ENCODE measurements around the gene PTGS1.
"Not testable (repeated sequence)": the region's sequence is repeated elsewhere in the genome, so short reads cannot be mapped to it uniquely, and the experiment has no call there.

Gene PTGS1

DNA sequence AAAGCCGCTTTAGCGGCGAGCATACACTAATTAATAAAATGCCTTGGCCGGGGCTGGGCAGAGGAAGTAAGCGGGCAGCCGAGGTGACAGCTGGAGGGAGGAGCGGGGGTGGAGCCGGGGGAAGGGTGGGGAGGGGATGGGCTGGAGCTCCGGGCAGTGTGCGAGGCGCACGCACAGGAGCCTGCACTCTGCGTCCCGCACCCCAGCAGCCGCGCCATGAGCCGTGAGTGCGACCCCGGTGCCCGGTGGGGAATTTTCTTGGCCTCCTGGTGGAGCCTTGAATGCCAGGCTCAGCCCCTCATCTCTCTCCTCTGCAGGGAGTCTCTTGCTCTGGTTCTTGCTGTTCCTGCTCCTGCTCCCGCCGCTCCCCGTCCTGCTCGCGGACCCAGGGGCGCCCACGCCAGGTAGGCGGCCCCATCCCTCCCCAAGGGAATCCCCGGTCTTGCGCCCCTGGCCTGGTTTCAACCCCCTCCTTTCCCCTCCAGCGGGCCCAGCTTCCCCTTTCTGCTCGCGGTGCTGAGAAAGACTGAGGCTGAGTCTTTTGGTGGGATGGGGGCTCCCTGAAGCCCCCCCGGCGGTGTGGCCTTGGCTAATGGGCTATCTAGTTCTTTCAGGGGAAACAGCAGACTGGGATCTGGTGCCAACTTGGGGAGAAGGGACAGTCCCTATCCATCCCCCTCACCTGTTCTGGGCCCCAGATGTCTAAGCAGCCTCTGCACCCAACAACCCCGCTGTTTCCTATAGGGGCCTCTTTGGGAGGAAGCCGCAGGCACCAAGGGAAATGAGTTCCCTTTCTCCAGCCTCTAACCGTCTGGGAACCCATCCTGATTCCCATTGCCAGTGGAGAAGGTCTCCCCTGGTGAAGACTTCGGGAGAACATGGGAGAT lies at the start of gene PTGS1:
PTGS1 (plus strand) TSS at position 156 of the 887 bp plus-strand sequence; CDS start at position 217, 61 bp downstream.
- DNase-seq: no peak

DNA sequence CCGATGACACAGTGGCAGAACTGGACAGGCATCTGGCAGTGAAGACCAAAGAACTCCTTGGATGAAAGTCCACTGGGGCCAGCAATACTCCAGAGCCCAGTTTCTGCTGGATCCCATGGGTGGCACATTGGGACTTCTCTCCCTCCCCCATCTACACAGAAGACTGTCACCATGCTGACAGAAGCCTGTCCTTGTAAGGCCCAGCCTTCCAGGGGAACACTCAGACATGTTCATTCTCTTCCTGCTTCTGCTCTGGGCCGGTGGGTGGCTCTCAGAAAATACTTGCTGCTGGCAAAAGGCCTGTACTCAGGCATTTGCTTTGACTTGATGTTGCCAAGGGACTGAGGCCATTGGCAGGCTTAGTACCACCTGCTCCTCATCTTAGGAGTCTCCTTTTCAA lies 48.3 kb upstream of the PTGS1 start:
- no peak for DNase-seq

DNA sequence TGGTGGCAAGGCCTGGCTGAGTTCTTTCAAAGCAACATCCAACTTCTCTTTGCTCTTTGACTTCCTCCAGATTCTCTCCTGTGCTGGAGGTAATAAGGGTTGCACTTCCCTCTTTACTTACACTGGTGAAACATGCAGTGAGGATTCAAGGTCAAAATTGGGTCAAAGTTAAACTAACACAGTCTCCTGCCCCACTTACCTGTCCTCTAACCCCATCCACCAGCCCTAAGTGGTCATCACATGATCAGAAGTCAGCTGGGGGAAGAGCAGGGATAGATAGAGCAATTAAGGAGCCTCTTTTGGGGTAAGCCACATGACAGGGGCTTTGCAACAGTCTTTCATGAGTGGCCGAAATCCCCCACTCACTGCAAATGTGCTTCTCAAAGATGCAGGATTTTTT lies 46.2 kb upstream of the PTGS1 start:
- DNase-seq: not testable (repeated sequence)

DNA sequence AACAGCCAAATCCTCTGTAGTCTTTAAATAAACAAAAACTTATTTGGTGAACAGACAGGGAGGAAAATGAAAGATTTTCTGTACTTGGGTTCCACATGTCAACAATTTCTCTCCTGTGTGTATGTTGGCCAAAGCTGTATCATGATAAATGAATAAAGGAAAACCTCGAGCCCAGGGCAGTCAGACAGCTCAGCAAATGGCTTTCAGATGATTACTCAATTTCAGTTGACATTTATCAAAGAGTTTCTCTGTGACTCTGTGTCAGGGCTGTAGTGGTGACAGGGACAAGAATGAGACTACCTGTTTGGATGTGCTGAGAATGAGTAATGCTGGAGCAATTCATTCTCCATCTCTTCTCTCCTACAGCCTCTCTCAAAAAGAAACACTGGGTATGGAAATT lies 45.7 kb upstream of the PTGS1 start:
- no peak for DNase-seq

DNA sequence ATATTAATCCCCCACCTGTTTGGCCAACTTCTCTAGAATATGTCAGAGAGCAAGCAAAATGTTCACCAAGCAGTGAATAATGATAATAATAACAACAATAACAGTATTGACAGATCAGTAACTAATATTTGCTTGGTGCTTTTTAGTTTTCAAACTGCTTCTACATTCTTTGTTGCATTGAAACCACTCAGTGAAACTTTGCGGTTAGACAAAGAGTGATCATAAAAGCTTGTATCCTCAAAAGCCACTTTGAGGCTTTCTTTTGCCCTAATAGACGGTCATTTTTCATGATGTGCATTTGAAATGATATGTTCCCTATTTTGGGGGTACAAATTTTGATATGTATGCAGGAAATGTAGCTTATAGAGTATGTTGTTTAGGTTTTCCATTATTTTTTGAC lies 43.6 kb upstream of the PTGS1 start:
- DNase-seq: no peak

DNA sequence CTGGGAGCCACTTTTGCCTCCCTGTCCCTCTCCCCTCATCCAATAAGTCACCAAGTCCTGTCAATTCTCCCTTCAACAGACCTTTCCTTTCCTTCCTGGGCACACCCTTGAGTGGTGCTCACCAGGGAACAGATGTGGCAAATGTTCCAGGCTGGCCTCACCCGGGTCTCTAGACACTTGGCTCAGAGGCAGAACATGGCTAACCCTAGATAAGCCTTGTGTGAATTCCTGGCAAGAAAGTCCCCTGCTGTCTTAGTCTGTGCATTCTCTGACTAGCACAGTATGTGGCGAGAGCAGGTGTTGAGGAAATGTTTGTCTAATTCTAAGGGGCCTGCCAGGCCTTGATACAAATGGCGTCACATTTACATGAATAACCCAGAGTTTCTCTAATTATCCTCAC lies 41.2 kb upstream of the PTGS1 start:
- DNase-seq: no peak

DNA sequence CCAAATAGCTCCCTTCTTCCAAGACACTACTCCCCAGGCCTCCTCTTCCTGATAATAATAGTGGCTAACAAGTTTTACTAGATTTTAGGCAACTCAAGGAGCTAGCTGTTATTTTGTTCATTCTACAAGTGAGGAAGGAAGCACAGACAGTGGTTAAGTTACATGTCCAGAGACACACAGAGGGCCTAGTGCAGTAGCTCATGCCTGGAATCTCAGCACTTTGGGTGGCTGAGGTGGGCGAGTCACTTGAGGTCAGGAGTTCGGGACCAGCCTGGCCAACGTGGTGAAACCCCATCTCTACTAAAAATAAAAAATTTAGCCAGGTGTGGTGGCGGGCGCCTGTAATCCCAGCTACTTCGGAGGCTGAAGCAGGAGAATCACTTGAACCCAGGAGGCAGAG lies 40.4 kb upstream of the PTGS1 start:
- not testable (repeated sequence) for DNase-seq

DNA sequence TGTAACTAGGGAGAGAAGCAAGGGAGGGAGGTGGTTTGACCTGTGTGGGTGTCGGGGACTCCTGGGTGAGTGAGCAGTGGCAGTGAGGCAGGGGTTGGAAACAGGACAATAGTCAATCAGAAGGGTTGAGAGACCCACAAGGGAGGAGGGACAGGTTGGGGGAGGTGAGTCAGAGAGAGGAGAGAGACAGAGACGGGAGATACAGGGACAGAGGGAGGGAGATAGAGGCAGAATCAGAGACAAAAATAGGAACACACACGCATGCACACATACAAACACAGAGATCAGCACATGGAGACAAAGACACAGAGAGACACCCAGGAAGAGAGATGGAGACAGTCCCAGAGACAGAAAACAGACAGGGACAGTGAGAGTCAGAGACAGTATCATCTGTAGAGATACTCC lies 39.3 kb upstream of the PTGS1 start:
- no peak for DNase-seq

DNA sequence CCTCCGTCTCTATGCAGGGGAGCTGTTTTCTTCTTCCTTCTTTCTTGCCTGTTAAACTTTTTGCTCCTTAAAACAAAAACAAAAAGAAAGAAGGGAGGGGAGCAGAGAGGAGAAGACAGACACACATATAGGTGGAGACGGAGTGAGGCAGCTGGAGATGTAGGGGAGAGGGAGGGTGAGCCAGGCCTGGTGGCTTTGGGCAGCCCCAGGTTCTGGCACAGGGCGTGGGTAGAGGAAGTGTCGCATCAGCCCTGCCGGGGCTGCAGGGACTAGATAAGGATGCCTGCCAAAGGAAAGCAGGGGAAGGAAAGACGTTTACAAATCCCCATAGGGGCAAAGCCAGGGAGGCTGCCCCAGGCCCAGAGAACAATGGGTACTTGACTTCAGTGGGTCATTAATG lies 38.7 kb upstream of the PTGS1 start:
- DNase-seq: no peak

DNA sequence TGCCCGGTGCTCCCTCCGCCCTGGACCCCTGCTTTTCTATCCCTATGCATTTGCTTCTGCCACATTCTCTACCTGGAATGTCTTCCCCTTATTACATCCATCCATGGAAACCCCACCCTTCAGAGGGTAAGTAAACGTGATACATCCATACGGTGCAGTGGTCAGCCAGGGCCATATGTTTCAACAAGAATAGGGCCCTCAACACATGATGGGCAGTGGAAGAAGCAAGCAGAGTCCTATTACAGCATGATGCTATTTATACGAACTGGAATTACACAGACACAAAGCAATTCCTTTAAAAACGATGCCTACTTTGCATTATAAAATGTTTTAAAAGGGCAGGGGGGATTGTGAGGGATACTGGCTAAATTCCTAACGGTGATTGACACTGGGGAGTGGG lies 38.2 kb upstream of the PTGS1 start:
- no peak for DNase-seq

DNA sequence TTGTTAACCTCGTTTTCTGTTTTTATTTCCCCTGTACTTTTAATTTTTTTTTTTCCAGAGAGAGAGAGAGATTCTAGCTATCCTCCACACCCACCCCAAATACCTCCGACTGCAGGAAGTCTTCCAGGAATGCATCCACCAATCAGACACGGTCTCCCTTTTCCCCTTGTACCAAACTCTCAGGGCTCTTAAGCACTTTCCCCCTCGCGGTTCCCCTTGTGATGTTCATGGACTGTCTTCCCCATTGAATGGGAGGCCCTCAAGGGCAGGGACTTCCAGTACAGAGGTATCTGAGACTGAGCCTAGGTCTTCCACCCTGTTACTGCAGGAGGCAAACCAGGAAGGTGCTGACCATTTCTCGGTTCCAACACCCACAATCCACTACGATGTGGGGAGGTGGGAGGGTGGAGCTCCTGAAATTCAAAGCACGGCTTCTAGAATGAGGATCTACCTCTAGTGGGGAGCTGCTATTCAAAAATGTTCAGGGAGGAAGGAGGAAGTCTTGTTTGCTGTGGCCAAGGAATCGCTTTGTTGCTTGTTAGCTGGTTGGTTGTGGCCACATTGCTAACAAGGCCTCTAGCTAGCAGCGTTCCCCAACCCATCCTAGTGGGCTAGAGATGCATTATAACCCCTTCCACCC lies 37.5 kb upstream of the PTGS1 start:
- no peak for DNase-seq

DNA sequence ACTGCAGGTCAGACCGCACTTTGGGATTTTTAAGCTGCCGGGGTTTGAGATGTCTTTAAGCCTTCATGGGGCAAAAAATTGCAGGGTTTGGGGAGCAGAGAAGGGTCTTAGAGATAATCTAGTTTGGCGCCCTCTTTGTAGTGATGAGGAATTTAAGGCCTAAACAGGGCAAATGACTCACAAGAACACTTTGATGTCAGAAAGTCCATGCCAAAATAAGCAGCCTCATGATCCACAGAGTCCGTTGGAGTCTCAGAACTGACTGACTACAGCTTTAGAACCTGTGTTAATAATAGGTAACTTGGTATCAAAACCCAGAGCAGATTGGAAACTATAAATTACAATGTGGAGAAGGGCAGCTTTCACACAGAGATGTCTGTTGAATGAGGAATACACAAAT lies 35.9 kb upstream of the PTGS1 start:
- DNase-seq: no peak

DNA sequence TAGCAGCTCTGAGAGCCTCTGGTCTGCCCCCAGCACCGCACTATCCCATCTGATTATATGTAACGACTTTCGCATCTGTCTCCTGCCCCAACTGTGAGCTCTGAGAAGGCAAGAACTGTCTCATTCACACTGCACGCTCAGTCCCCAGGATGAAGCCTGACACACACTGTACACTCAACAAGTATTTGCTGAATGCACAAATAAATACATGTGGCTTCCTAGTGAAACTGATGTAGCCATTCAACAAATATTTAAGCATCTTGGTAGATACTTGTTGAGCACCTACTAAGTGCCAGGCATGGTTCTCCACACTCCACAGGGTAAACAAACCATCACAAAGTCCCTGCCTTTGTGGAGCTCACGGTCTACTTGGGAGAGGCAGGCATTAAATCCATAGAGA lies 34.6 kb upstream of the PTGS1 start:
- DNase-seq: no peak

DNA sequence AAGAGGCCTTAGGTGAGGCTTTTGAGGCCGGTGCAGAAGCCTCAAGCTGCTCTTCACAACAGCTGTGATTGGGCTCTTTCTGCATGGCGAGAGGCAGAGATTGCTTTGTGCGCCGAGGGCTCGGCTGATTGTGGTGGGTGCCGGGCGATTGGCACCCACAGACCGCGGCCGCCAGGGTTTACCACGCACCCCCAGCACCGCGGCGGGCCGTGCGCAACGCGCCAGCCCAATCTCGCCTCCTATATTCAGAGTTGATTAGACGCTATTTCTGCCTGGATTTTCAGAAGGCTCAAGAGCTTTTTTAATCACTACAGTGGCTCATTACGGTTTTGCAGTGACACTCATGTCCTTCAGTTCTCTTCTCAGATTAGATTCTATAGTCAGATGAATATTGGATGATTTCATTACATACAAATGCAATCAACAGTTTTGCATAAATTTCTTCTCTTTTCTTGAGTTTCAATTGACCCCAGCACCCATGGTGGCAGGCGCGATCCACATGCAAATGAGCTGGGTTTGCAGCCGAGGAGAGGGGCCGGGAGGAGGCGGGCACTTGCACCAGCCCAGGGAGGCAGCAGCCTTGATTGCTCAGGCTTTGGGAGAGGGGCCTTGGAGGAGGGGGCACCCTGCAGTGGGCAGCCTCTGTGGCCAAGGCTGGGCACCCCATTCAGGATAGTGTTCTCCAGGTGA lies 33.8 kb upstream of the PTGS1 start:
- no peak for DNase-seq

DNA sequence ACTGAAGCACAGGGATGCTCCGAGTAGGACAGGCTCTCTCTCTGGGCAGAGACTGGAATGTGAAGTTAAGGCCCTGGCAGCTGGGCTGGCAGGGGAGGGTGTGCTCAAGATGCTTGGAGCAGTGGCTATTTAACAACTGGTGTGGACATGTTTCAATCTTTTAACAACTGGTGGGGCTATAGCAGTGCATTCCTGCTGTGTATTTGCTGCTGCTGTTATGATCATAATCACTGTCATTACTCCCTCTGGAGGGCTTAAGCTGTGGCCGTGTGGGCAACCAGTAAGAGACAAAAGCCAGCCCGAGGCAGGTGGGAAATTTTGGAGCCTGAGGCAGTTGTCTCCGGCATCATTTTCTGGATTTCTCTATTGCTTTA lies 33.3 kb upstream of the PTGS1 start:
- DNase-seq: no peak

DNA sequence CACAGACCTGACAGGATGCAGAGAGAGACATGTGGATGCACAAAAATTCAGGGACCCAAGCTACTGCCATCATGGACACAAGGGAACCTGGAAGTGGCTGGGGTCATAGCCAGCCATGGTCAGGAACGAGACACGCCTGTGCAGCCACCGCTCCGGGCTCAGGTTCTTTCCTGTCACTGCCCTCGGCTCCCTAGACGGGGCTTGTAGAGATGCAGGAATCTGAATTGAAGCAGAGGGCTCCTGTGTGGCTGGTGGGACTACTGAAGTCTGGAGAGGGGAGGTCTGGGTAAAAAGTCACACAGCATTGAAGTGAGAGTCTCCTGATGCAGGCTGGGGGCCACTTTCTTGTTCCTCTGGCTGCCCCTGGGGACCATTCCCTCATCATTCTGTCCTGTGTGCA lies 32.3 kb upstream of the PTGS1 start:
- DNase-seq: no peak

DNA sequence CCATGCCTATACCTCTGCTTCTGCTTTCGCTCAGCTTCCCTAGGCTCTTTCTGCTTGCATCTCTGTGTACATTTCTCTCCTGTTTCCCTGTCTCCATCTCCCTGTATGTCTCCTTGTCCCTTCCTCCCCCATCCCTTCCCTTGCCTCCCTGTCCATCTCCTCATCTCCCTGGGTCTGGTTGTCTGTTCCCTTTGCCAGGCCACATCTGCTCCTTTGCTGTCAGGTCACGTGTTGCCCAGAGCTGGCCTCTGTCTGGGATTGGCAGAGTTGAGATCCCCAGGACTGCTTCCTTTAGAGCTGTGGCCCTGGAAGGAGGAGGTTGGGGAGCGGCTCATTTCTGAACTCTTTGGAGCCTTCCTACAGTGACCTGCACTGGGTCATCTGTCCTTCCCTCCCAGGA lies 31.8 kb upstream of the PTGS1 start:
- DNase-seq: no peak

DNA sequence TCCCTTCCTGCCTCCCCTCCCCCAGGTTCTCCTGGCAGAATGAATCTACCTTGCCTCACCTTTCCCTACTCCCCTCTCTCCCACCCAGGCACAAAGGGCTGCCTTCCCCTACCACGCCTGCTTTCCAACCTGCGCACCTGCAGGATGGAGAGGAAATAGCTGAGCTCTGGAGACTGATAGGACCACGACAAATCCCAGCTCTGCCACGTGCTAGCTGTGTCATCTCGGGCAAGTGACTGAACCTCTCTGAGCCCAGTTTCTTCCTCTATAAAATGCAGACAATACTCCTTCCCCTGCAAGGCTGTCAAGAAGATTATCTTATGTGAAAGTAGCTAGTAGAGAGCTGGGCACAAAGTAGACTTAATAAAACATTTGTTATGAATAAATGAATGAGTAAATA lies 31.2 kb upstream of the PTGS1 start:
- DNase-seq: no peak

DNA sequence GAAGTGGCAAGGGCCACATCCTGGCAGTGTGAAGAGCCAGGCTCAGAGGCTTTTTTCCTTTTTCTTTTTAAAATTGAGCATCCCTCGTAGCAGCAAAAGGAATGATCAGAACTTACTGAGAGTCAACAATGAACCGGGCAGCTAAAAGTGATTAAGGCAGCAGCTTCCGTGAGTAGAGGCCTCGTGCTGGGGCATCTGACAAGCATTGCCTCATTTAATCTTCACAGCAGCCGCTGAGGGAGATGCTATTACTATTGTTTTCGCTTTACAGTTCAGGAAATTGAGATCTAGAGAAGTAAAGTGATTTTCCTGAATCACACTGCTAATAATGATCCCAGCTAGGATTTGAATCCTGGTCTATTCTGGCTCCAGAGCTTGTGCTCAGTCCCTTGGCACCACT lies 30.7 kb upstream of the PTGS1 start:
- DNase-seq: no peak

DNA sequence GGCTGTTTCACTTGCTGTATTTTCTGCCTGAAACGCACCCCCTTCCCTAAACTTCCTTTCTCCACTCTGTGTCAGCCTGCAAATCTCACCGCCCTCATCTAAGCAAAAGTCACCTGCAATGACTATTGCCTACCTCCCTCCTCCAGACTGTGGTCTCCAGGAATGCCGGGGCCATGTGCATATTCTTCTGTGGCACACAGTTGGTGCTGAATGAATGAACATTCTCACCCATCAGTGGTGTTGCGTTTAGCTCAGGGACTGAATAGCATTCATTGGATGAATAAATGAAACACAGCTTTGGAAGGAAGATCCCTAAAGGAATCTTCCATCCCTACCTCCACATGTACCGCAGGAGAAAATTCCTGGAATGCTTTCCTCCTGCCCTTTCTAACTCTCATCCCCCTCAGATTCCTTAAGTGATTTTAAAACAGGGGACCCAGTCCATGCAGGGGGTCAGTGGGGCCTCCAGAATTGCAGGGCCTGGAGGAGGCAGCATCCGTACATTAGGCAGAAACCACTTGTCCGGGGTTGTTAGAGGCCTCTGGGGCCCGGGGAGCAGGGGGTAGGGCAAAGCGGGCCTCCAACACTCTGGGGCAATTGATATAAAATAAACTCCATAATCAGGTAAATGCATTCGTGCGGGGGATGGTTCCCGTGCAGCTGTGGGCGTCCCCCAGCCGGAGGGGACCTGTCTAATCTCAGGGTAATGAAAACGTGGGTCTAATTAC lies 28.3 kb upstream of the PTGS1 start:
- DNase-seq: no peak

DNA sequence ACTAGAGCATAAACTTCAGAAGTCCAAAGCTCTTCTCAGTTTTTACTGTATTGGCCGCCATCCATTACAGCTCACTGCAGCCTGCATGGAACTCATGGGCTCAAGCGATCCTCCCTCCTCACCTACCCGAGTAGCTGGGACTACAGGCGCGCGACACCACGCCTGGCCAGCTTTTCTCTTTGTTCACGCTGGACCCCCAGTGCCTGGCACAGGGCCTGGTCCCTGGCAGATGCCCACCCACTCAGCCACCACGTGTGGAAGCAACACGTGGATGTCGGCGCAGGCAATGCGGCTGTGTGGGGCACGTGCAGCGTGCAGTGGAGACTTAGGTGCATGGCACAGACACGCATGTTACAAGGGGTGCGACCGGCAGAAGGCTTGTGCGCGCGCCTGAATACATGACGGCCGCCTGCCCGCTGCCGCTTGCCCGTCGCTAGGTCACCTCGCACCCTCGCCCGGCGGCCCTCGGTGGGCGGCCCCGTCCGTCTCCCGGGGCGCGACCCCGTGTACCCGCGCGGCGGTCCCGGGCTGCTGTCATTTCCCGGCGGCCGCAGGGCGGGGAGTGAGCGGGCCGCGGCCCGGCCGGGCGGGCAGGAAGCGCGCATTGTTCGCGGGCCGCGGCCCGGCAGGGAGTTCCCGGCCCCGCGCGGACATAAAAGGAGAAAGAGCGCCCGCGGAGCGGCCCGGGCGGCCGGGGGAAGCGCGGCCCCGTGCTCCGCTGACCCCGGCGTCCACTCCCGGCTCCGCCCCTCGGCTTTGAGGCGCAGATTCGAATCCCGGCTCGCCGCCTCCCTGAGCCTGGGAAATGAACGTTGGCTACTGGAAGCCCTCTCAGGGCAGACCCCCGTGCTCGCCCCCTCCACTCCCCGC lies 24.1 kb upstream of the PTGS1 start:
- DNase-seq: no peak
